Ectodermal cell (in vitro differentiated cells): ENCODE measurements around the gene NDRG2.
"Not testable (repeated sequence)": the region's sequence is repeated elsewhere in the genome, so short reads cannot be mapped to it uniquely, and the experiment has no call there.

ENCODE experiments used
- H3K27ac ChIP-seq: 2 replicates; pipeline ENCODE4 v1.7.0; 2013; ENCODE audit warnings: mild to moderate bottlenecking, low read depth, low read length; ENCODE audit not compliant: insufficient read depth, poor library complexity, severe bottlenecking
- H3K27me3 ChIP-seq: 2 replicates; pipeline ENCODE4 v1.7.0; 2013; ENCODE audit warnings: mild to moderate bottlenecking, low read length; ENCODE audit not compliant: insufficient read depth, control insufficient read depth, poor library complexity, severe bottlenecking
- H3K36me3 ChIP-seq: one replicate; pipeline ENCODE4 v1.7.0; 2013; ENCODE audit warnings: low read length; ENCODE audit not compliant: control insufficient read depth, insufficient read depth
- H3K4me1 ChIP-seq: one replicate; pipeline ENCODE4 v1.7.0; 2013; ENCODE audit warnings: low read length; ENCODE audit not compliant: control insufficient read depth, insufficient read depth
- H3K4me3 ChIP-seq: 2 replicates; pipeline ENCODE4 v1.7.0; 2013; ENCODE audit warnings: low read depth, low read length, control low read depth; ENCODE audit not compliant: insufficient read depth
- H3K9me3 ChIP-seq: 2 replicates; pipeline ENCODE4 v1.7.0; 2013; ENCODE audit warnings: mild to moderate bottlenecking, low read length, moderate library complexity; ENCODE audit not compliant: control insufficient read depth
- WGBS, 2 experiments: methylation state at CpG; one replicate each; pipeline ENCODE4 v1.1.7; 2013; ENCODE audit warnings: missing lambda C conversion rate in 2 of 2; 5-methylcytosine and 5-hydroxymethylcytosine counted together

The NDRG2 gene

DNA sequence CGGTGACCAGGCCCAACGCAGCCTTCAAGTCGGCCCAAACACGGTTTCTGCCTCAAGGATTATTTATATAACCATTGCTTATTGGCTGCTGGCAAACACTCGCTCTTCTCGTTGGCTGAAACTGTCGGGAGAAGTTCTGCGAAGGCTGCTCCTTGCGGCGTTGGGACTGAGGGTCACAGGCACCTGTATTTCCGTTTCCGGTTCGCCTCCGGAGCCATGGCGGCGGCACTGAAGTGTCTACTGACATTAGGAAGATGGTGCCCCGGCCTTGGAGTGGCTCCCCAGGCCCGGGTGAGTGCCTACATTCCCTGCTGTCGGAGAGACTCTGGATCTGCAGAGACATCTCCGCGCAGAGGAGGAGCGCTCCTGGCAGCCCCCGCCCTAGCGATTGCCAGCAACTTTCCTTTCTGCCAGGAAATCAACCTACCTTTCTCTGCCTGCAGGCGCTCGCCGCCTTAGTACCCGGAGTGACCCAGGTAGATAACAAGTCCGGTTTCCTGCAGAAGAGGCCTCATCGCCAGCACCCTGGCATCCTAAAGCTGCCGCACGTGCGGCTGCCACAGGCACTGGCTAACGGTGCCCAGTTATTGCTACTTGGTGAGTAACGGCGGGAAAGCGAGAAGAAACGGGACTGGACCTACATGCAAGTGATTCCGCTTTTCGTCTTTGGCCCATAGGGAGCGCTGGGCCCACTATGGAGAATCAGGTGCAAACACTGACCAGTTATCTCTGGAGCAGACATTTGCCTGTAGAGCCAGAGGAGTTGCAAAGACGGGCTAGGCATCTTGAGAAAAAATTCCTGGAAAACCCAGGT is 34.9 kb downstream of the NDRG2 start, which contains the start of gene METTL17:
Gene METTL17 (plus strand): TSS at position 194 of the 814 bp plus-strand sequence. CDS start 23 bp downstream, at position 217.
- Histone ChIP-seq H3K36me3 (peaks cover 24% of the 10 kb centered on the region), H3K4me3 (peak within 1 kb of the TSS; percentile 100), H3K4me1 (peaks cover 5% of the 10 kb centered on the region), H3K27me3 (no peaks in the 10 kb centered on the region), H3K27ac (peak within 1 kb of the TSS; percentile 69), H3K9me3 (no peaks in the 10 kb centered on the region)
- 0% methylated on average over 42 of the region's 42 CpGs for WGBS, 2 experiments

- 0 to 3% methylated on average over 7 to 8 of the region's 11 CpGs for WGBS, 2 experiments
- H3K36me3 ChIP-seq, result peaks cover 18% of the 10 kb centered on the region
- H3K4me1 ChIP-seq, result peaks cover 5% of the 10 kb centered on the region
- no peaks in the 10 kb centered on the region for H3K9me3 ChIP-seq
- no peaks in the 10 kb centered on the region for H3K27me3 ChIP-seq
- peak overlapping the region; percentile 36 for H3K27ac ChIP-seq
- H3K4me3 ChIP-seq, result peak overlapping the region; percentile 100
Measured at GRCh38 chr14:20989471-20989786, 35.4 kb downstream of the NDRG2 start.

- H3K27ac ChIP-seq, result peak overlapping the region; percentile 36
- 91 to 93% methylated on average over 14 to 15 of the region's 15 CpGs for WGBS, 2 experiments
- H3K9me3 ChIP-seq, result no peaks in the 10 kb centered on the region
- H3K4me3 ChIP-seq, result peak overlapping the region; percentile 29
- H3K36me3 ChIP-seq, result peaks cover 14% of the 10 kb centered on the region
- H3K27me3 ChIP-seq, result no peaks in the 10 kb centered on the region
- peaks cover 5% of the 10 kb centered on the region for H3K4me1 ChIP-seq
Measured at GRCh38 chr14:20988717-20989470, 36.0 kb downstream of the NDRG2 start.

- Histone ChIP-seq H3K4me3 (no peak overlapping the region), H3K4me1 (peaks cover 5% of the 10 kb centered on the region), H3K9me3 (no peaks in the 10 kb centered on the region), H3K36me3 (peaks cover under 1% of the 10 kb centered on the region), H3K27ac (no peak overlapping the region), H3K27me3 (peaks cover 3% of the 10 kb centered on the region)
- WGBS, 2 experiments, result 67 to 75% methylated on average over 2 of the region's 2 CpGs
Measured at GRCh38 chr14:20986811-20987210, 38.0 kb downstream of the NDRG2 start.

- H3K9me3 ChIP-seq, H3K4me3 ChIP-seq, H3K27me3 ChIP-seq, H3K4me1 ChIP-seq, H3K27ac ChIP-seq, H3K36me3 ChIP-seq: not testable (repeated sequence)
- 90 to 92% methylated on average over 4 of the region's 4 CpGs for WGBS, 2 experiments
Measured at GRCh38 chr14:20985650-20986049, 39.2 kb downstream of the NDRG2 start.

GRCh38 chr14:20982646-20983369 is 42.1 kb downstream of the NDRG2 start:
- no peaks in the 10 kb centered on the region for H3K9me3 ChIP-seq
- no peaks in the 10 kb centered on the region for H3K36me3 ChIP-seq
- H3K27ac ChIP-seq, result no peak overlapping the region
- no peaks in the 10 kb centered on the region for H3K4me1 ChIP-seq
- H3K27me3 ChIP-seq, result peaks cover 3% of the 10 kb centered on the region
- WGBS, 2 experiments, result 88 to 93% methylated on average over 2 of the region's 2 CpGs
- H3K4me3 ChIP-seq, result no peak overlapping the region

- H3K27ac ChIP-seq, result no peak overlapping the region
- no peaks in the 10 kb centered on the region for H3K36me3 ChIP-seq
- H3K9me3 ChIP-seq, result no peaks in the 10 kb centered on the region
- WGBS, 2 experiments, result 90 to 95% methylated on average over 1 of the region's 1 CpG
- no peaks in the 10 kb centered on the region for H3K4me1 ChIP-seq
- H3K4me3 ChIP-seq, result no peak overlapping the region
- peaks cover 3% of the 10 kb centered on the region for H3K27me3 ChIP-seq
Measured at GRCh38 chr14:20980906-20981305, 44.0 kb downstream of the NDRG2 start.

GRCh38 chr14:20978687-20979086 is 46.2 kb downstream of the NDRG2 start:
- peaks cover 2% of the 10 kb centered on the region for H3K27me3 ChIP-seq
- H3K4me1 ChIP-seq, result no peaks in the 10 kb centered on the region
- H3K9me3 ChIP-seq, result no peaks in the 10 kb centered on the region
- H3K36me3 ChIP-seq, result no peaks in the 10 kb centered on the region
- no peak overlapping the region for H3K27ac ChIP-seq
- no peak overlapping the region for H3K4me3 ChIP-seq
- 85 to 88% methylated on average over 1 of the region's 1 CpG for WGBS, 2 experiments

DNA sequence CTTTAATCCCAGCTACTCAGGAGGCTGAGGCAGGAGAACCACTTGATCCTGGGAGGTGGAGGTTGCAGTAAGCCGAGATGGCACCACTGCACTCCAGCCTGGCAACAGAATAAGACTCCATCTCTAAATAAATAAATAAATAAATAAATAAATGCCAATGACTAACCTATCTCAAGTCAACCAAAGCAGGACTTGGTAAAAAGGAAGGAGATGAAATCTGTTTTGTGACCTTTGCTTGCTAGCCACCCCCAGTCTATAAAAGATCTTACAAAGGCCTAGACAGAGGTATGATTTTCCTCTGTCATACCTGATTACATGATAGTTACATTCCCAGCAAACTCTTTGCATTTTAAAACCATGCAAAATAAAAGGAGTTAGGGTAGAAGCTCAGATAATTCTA is 48.6 kb downstream of the NDRG2 start:
- Histone ChIP-seq H3K4me1 (no peaks in the 10 kb centered on the region), H3K27me3 (peaks cover 6% of the 10 kb centered on the region), H3K9me3 (no peaks in the 10 kb centered on the region), H3K36me3 (no peaks in the 10 kb centered on the region), H3K27ac (no peak overlapping the region), H3K4me3 (no peak overlapping the region)
- WGBS, 2 experiments, result 80 to 91% methylated on average over 1 of the region's 1 CpG

- Histone ChIP-seq H3K27ac (no peak overlapping the region), H3K4me3 (no peak overlapping the region), H3K9me3 (no peaks in the 10 kb centered on the region), H3K27me3 (peaks cover 6% of the 10 kb centered on the region), H3K4me1 (no peaks in the 10 kb centered on the region), H3K36me3 (no peaks in the 10 kb centered on the region)
- WGBS, 2 experiments, result 97 to 100% methylated on average over 2 to 3 of the region's 3 CpGs
Measured at GRCh38 chr14:20973501-20973900, 51.4 kb downstream of the NDRG2 start.
